GM12872 (cell line): Measurements from ENCODE around the gene PPIB.

Experiments
- TF ChIP-seq, protein P1 (sequence below): IDR thresholded peaks from 3 replicates; pipeline ENCODE4 v1.5.1; 2011; ENCODE audit warnings: low read depth, mild to moderate bottlenecking, low read length, moderate library complexity; ENCODE audit not compliant: insufficient read depth

PPIB gene

GRCh38 chr15:64149424-64149823, 13.4 kb downstream of the PPIB start:
- TF ChIP-seq, protein P1, sequence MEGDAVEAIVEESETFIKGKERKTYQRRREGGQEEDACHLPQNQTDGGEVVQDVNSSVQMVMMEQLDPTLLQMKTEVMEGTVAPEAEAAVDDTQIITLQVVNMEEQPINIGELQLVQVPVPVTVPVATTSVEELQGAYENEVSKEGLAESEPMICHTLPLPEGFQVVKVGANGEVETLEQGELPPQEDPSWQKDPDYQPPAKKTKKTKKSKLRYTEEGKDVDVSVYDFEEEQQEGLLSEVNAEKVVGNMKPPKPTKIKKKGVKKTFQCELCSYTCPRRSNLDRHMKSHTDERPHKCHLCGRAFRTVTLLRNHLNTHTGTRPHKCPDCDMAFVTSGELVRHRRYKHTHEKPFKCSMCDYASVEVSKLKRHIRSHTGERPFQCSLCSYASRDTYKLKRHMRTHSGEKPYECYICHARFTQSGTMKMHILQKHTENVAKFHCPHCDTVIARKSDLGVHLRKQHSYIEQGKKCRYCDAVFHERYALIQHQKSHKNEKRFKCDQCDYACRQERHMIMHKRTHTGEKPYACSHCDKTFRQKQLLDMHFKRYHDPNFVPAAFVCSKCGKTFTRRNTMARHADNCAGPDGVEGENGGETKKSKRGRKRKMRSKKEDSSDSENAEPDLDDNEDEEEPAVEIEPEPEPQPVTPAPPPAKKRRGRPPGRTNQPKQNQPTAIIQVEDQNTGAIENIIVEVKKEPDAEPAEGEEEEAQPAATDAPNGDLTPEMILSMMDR = peak; percentile 50

- TF ChIP-seq, protein P1 = no peak
These were observed 14.2 kb downstream of the PPIB start for GRCh38 chr15:64148581-64148980.

DNA sequence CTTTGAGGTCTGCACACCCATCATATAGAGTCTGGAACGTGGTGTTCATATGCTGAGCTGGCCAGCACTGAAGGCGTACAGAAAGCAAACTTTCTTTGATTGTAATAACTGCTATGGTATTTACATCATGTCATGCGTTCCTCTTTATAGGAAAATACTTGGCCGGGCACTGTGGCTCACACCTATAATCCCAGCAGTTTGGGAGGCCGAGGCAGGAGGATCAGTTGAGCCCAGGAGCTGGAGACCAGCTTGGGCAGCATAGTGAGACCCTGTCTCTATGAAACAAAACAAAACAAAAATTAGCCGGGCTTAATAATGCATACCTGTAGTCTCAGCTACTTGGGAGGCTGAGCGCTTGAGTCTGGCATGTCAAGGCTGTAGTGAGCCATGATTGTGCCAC, 14.7 kb downstream of the PPIB start:
- TF ChIP-seq, protein P1 = no peak

GRCh38 chr15:64146885-64147681, 15.7 kb downstream of the PPIB start:
- TF ChIP-seq, protein P1 = no peak

DNA sequence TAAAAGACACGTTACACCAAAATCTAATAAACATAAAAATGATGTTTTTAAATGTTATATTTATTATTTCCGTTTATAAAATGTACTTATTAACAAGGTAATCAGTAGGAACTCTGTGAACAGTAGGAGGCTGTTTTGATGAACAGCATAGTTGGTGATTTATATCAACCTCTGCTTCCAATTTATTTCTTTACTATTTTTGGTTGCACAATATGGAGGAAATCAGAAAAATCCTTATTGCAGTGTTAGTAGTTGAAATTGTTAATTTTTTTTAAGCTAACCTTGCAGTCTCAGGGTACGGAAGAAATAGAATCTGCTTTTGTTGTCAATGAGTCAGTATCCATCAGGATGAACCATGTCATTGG, 16.3 kb downstream of the PPIB start:
- TF ChIP-seq, protein P1 = no peak

DNA sequence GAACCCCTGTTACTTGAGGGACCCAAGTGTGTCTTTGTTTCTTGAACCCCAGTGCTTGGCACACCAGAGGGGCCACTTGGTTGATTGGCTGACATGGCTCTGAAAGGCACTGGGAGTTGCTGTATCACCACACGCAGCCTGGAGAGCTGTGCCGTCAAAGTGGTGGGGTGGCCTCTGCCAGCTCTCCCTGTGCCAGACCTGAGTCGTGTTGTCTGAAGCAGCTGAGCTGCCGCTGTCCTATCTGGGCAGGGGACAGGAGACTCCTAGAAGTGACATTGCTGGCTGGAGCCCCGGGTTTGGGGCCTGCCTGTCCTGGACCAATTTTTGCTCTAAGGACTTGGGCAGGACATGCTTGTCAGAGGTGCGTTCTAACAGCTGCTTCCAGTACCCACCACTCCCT, 16.8 kb downstream of the PPIB start:
- TF ChIP-seq, protein P1 = no peak

DNA sequence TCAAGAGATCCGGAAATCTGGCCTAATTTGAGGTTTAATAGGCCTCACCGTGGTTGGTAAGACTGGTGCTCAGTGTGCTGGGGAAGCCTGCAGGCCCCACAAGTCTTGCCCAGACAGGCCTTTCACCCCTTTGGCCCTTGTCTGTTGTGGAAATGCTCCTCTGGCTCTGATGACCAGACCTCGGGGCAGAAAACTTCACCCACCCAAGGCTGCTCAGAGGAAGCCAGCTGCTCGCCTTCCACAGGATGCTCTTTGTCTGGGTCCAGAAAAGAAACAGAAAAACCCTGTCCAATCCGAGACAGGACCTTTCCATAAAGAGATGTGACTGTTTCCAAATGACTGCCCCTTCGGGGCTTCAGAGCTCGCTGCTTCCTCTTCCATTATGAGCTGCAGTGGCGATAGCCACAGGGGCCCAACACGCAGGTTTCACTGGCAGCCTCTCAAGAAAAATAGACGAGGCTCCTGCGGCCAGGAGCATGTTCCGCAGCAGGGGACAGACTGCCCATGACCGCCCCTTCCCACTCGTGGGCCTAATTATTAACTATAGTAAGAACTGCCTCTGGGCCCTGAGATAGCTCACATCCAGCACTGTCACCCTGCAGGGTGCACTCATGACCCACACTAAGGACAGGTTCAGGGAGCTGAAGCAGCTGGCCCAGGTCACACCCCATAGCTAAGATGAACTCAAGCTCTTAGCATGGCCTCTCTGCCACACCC, 18.1 kb downstream of the PPIB start:
- TF ChIP-seq, protein P1 = no peak
